Measurements from ENCODE around the gene PHF19. TPM values are rescaled to one million over a fixed set of nuclear protein-coding genes. Genes with fewer than 3 reads are reported as not detected.

Gene PHF19
- total and polyA plus RNA-seq, 2 experiments from 2014 or later: 7.1 to 40.0 TPM

- H3K4me3 ChIP-seq: no peak overlapping the region
- no peak for TF ChIP-seq CTCF (IDR thresholded peaks at IDR 0.05; ENCODE audit: low read depth, low read length)
- H3K36me3 ChIP-seq: no peaks in the 10 kb centered on the region
- no peaks in the 10 kb centered on the region for H3K9me3 ChIP-seq (ENCODE audit: low read depth)
- H3K27me3 ChIP-seq: no peaks in the 10 kb centered on the region
- no peaks in the 10 kb centered on the region for H3K4me1 ChIP-seq (ENCODE audit: low read depth)
- H3K27ac ChIP-seq: no peak overlapping the region
- no peak for DNase-seq (ENCODE audit: low read depth in 1 of 2, low spot score in 1 of 2)
Observed at GRCh38 chr9:120865809-120866208, 11.2 kb downstream of the PHF19 start.

- no peaks in the 10 kb centered on the region for H3K9me3 ChIP-seq (ENCODE audit: low read depth)
- DNase-seq (ENCODE audit: low read depth in 1 of 2, low spot score in 1 of 2): no peak
- TF ChIP-seq CTCF (IDR thresholded peaks at IDR 0.05; ENCODE audit: low read depth, low read length): no peak
- H3K36me3 ChIP-seq: peaks cover 2% of the 10 kb centered on the region
- H3K27ac ChIP-seq: no peak overlapping the region
- H3K4me1 ChIP-seq (ENCODE audit: low read depth): no peaks in the 10 kb centered on the region
- no peaks in the 10 kb centered on the region for H3K27me3 ChIP-seq
- no peak overlapping the region for H3K4me3 ChIP-seq
Observed at GRCh38 chr9:120865176-120865575, 11.8 kb downstream of the PHF19 start.

- no peak for DNase-seq (ENCODE audit: low read depth in 1 of 2, low spot score in 1 of 2)
- no peaks in the 10 kb centered on the region for H3K9me3 ChIP-seq (ENCODE audit: low read depth)
- H3K4me3 ChIP-seq: no peak overlapping the region
- peaks cover 2% of the 10 kb centered on the region for H3K36me3 ChIP-seq
- TF ChIP-seq CTCF (IDR thresholded peaks at IDR 0.05; ENCODE audit: low read depth, low read length): no peak
- H3K27me3 ChIP-seq: no peaks in the 10 kb centered on the region
- no peaks in the 10 kb centered on the region for H3K4me1 ChIP-seq (ENCODE audit: low read depth)
- no peak overlapping the region for H3K27ac ChIP-seq
Observed at GRCh38 chr9:120864719-120865118, 12.3 kb downstream of the PHF19 start.

- Histone ChIP-seq H3K36me3 (peaks cover 2% of the 10 kb centered on the region), H3K27me3 (no peaks in the 10 kb centered on the region), H3K4me1 (ENCODE audit: low read depth) (no peaks in the 10 kb centered on the region), H3K27ac (no peak overlapping the region), H3K4me3 (no peak overlapping the region), H3K9me3 (ENCODE audit: low read depth) (no peaks in the 10 kb centered on the region)
- DNase-seq (ENCODE audit: low read depth in 1 of 2, low spot score in 1 of 2): no peak
- no peak for TF ChIP-seq CTCF (IDR thresholded peaks at IDR 0.05; ENCODE audit: low read depth, low read length)
Observed at GRCh38 chr9:120863833-120864232, 13.2 kb downstream of the PHF19 start.

GRCh38 chr9:120862452-120862851 is 14.5 kb downstream of the PHF19 start:
- H3K27ac ChIP-seq: no peak overlapping the region

More at GRCh38 chr9:120862452-120862851, 14.5 kb downstream of the PHF19 start:
- no peak for TF ChIP-seq CTCF (IDR thresholded peaks at IDR 0.05; ENCODE audit: low read depth, low read length)
- no peaks in the 10 kb centered on the region for H3K27me3 ChIP-seq
- no peak for DNase-seq (ENCODE audit: low read depth in 1 of 2, low spot score in 1 of 2)
- H3K4me3 ChIP-seq: no peak overlapping the region
- no peaks in the 10 kb centered on the region for H3K9me3 ChIP-seq (ENCODE audit: low read depth)
- H3K4me1 ChIP-seq (ENCODE audit: low read depth): no peaks in the 10 kb centered on the region
- peaks cover 2% of the 10 kb centered on the region for H3K36me3 ChIP-seq

All from cardiac muscle cell (in vitro differentiated cells and primary cell).